Activated CD8-positive, alpha-beta T cell treated with anti-CD3 and anti-CD28 coated beads for 36 hours (primary cell): ENCODE measurements around the gene ELMOD3. TPM values are rescaled to one million over a fixed set of nuclear protein-coding genes. Genes with fewer than 3 reads are reported as not detected.
"Not testable (repeated sequence)": the region's sequence is repeated elsewhere in the genome, so short reads cannot be mapped to it uniquely, and the experiment has no call there.

Source experiments
- ATAC-seq: fragments of 200-7000 bp; cut with Tn5 transposase; one replicate; pipeline ENCODE4 v1.10.0; 2021; ENCODE audit warnings: mild to moderate bottlenecking, moderate library complexity
- CTCF ChIA-PET: fragments of 350-600 bp; sonication (Branson Sonifier 250); formaldehyde crosslinking; loops from one replicate; lab custom pipeline; 2021; ENCODE audit warnings: antibody characterized with exemption; lab: Charles Lee
- POLR2A ChIA-PET: fragments of 350-600 bp; sonication (Branson Sonifier 250); formaldehyde crosslinking; loops from one replicate; lab custom pipeline; 2021; ENCODE audit warnings: antibody characterized with exemption; lab: Charles Lee
- DNase-seq: peaks from one replicate; pipeline ENCODE4 v3.0.0-alpha.2; 2020
- H3K27ac Mint-ChIP-seq: one replicate; pipeline ENCODE4 v1.8.0; 2021; ENCODE audit warnings: mild to moderate bottlenecking, mixed read lengths
- H3K27me3 Mint-ChIP-seq: one replicate; pipeline ENCODE4 v1.8.0; 2021; ENCODE audit warnings: mixed read lengths
- H3K36me3 Mint-ChIP-seq: one replicate; pipeline ENCODE4 v1.8.0; 2021; ENCODE audit warnings: low read depth, mixed read lengths
- H3K4me1 Mint-ChIP-seq: one replicate; pipeline ENCODE4 v1.8.0; 2021; ENCODE audit warnings: low read depth, mixed read lengths
- H3K4me3 Mint-ChIP-seq: one replicate; pipeline ENCODE4 v1.8.0; 2021; ENCODE audit warnings: mild to moderate bottlenecking, moderate library complexity, mixed read lengths
- H3K9me3 Mint-ChIP-seq: one replicate; pipeline ENCODE4 v1.8.0; 2021; ENCODE audit warnings: mixed read lengths
- intact Hi-C: fragments of 100-400 bp; cut with micrococcal nuclease; formaldehyde crosslinking; loops from one replicate; pipeline ENCODE4 v1.10.0; 2022
- total RNA-seq, 2 experiments: library from RNA; stranded (reverse); gene quantifications; one replicate each; pipeline ENCODE4 v1.2.3, GENCODE V29; 2021
- TF ChIP-seq, protein P1 (sequence below): fragments of 200-600 bp; IDR thresholded peaks from one replicate; pipeline ENCODE4 v1.8.0; 2022; ENCODE audit warnings: antibody characterized with exemption, mild to moderate bottlenecking

The ELMOD3 gene
- total RNA-seq, 2 experiments from 2014 or later: 11.8 to 13.0 TPM

DNA sequence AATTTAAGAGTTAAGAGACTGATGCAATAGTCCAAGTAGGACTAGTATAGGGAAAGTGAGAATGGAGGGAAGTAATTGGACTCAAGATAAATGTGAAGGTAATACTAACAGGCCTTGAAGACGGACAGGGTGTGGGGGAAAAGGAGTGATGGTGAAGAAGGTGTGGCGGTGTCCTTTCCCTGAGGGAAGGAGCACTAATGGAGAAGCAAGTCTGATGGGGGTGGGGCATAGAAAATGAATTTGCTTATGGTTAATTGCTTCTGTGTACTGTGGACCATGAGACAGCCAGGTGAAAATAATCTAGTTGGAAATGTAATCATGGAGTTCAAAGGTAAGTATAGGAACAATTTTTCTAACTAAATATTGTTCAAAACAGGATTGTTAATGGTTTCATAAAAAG is 19.6 kb upstream of the ELMOD3 start:
- H3K27ac Mint-ChIP-seq: no peak overlapping the region
- intact Hi-C loops: no loop called here
- POLR2A ChIA-PET: no interaction called here
- DNase-seq (no peak), ATAC-seq (no peak)
- H3K4me1 Mint-ChIP-seq: peaks cover 4% of the 10 kb centered on the region
- TF ChIP-seq, protein P1, sequence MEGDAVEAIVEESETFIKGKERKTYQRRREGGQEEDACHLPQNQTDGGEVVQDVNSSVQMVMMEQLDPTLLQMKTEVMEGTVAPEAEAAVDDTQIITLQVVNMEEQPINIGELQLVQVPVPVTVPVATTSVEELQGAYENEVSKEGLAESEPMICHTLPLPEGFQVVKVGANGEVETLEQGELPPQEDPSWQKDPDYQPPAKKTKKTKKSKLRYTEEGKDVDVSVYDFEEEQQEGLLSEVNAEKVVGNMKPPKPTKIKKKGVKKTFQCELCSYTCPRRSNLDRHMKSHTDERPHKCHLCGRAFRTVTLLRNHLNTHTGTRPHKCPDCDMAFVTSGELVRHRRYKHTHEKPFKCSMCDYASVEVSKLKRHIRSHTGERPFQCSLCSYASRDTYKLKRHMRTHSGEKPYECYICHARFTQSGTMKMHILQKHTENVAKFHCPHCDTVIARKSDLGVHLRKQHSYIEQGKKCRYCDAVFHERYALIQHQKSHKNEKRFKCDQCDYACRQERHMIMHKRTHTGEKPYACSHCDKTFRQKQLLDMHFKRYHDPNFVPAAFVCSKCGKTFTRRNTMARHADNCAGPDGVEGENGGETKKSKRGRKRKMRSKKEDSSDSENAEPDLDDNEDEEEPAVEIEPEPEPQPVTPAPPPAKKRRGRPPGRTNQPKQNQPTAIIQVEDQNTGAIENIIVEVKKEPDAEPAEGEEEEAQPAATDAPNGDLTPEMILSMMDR: no peak
- no peak overlapping the region for H3K4me3 Mint-ChIP-seq
- no peaks in the 10 kb centered on the region for H3K27me3 Mint-ChIP-seq
- H3K36me3 Mint-ChIP-seq: no peaks in the 10 kb centered on the region
- CTCF ChIA-PET: no interaction called here
- no peaks in the 10 kb centered on the region for H3K9me3 Mint-ChIP-seq

DNA sequence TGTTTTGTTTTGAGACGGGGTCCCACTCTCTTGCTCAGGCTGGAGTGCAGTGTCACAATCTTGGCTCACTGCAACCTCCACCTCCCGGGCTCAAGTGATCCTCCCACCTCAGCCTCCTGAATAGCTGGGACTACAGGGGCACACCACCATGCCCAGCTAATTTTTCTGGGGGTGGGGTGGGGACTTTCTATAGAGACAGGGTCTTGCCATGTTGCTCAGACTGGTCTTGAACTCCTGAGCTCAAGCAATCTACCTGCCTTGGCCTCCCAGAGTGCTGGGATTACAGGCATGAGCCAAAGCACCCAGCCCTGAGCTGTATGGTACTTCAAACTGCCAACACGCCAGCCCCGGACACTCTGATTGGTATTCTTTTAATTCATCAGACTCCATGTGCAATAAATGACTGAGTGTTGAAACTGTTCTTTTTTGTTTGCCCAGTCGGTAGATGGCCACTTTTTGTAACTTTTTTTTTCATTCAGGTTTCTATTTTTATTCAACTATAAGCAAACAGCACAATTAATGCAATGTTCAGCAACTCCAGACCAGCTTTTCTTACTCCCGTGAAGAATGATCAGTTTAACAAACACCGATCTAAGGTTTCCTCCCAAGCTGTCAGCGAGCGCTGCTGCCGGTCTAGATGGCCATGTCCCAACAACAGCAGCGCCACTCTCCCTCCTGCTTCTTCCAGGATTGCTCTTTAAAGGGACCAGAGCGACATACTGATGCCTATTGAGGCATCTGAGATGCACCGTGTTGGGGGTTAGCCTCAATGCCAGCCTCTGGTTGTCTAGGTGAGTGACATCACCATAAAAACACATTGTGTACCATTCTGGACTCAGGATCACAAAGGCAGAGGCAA is 14.3 kb upstream of the ELMOD3 start:
- ChIA-PET CTCF (interaction anchor here (0.6 to 1.7 kb wide), 3 partner anchors 12 to 212 kb away, joined by 3 to 4 read pairs (median 3); partner anchors contain the start of gene TGOLN2), POLR2A (interaction anchor here (0.5 to 3.1 kb wide), 5 partner anchors 13 to 76 kb away, joined by 3 to 15 read pairs (median 4); partner anchors contain the start of genes ELMOD3 and TGOLN2)
- Mint-ChIP-seq H3K27ac (no peak overlapping the region), H3K9me3 (no peaks in the 10 kb centered on the region), H3K4me1 (no peaks in the 10 kb centered on the region), H3K4me3 (no peak overlapping the region), H3K27me3 (no peaks in the 10 kb centered on the region), H3K36me3 (peaks cover 6% of the 10 kb centered on the region)
- TF ChIP-seq, protein P1: no peak
- intact Hi-C loops: no loop called here
- DNase-seq (no peak), ATAC-seq (no peak)

DNA sequence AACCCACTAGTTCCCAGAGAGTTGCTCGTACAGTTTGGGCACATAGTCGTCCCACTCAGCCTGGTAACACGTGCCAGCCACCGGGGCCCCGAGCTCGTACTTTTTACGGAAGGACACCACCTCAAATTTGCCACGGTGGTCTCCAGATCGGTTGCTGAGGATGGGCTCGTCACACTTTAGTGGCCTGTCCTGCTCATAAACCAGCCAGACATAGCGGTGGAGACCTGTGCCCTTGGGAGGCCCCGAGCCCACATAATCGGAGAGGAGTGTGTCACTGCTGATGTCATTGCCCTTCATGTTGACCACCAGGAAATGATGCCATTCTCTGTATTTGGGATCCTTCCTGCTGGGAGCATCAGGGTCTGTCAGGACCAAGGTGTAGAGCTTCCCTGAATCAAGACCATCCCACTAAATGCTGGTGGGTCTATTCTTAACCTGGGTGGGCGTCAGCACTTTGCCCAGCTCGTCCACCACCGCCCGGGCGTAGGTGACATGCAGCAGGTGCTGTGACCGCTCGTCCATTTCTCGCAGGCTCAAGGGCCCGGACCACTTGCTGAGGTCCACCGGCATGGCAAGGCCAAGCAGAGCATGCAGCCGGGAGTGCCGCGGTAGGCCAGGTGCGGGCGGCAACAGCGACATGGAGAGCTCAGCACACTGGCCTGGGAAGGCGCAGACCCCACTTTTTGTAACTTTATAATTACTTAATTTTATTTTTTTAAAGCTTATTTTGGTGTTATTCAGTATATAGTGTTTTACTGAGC is 13.1 kb upstream of the ELMOD3 start:
- Mint-ChIP-seq H3K4me1 (no peaks in the 10 kb centered on the region), H3K27ac (no peak overlapping the region), H3K4me3 (no peak overlapping the region), H3K27me3 (no peaks in the 10 kb centered on the region), H3K36me3 (peaks cover 11% of the 10 kb centered on the region), H3K9me3 (no peaks in the 10 kb centered on the region)
- TF ChIP-seq, protein P1: no peak
- ATAC-seq: no peak
- ChIA-PET CTCF (no interaction called here), POLR2A (interaction anchor here (0.9 to 1.1 kb wide), 2 partner anchors 9 to 14 kb away, joined by 3 to 6 read pairs; no protein-coding TSS in a partner anchor)
- DNase-seq: no peak
- intact Hi-C loops: no loop called here

DNA sequence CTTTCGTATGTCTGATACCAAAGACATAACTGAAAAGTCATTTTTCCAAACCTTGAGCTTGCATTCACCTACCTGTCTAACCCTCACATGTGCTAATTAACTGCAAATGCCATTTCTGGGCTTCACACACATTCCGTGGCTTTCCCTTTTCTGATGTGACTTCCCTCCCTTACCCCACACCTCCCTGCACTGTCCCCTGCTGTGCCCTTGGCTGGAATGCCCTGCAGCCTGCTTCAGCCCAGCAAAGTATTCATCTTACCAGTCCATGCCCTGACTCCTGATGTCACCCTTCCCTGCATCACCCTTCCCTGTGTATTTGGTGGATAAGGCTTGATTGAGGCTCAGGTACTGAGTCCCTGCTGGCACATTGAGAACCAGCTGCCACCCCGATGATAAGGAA is 12.4 kb upstream of the ELMOD3 start:
- Mint-ChIP-seq H3K36me3 (peaks cover 13% of the 10 kb centered on the region), H3K27me3 (no peaks in the 10 kb centered on the region), H3K4me3 (no peak overlapping the region), H3K4me1 (no peaks in the 10 kb centered on the region), H3K27ac (no peak overlapping the region), H3K9me3 (no peaks in the 10 kb centered on the region)
- ChIA-PET POLR2A (interaction anchor here (0.9 to 1.1 kb wide), 2 partner anchors 8 to 15 kb away, joined by 3 to 6 read pairs; no protein-coding TSS in a partner anchor), CTCF (no interaction called here)
- intact Hi-C loops: no loop called here
- DNase-seq: no peak
- TF ChIP-seq, protein P1: no peak
- no peak for ATAC-seq

DNA sequence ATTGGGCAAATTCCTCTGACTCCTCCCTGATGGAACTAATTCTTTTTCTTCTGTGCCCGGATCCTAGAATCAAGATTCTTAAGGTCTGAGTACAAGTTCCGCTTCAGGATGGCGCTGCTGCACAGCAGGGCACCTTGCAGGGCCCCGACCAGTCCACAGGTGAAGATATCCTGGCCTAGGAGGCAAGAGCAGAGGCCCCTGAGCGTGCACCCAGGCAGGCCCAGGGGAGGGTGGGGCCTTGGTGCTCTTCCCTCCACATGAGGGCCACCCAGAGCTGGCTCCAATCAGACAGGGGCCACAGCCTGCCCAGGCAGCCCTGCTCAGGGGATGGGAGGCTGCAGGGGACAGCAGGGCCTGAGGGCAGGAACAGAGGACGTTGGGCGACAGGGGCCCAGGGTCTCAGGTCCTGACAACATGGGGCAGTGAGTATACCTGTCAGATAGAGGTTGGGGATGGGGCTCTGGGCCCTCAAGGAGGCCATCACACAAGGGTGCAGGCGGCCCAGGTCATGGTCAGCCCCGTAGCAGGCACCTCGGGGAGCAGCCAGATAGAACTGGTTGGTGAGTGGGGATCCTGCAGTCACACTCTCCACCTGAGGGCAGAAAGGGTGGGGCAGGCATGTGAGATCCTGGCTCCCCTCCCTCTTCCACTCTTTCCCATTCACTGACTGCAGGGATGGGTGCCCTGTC is 11.2 kb upstream of the ELMOD3 start:
- Mint-ChIP-seq H3K36me3 (peaks cover 19% of the 10 kb centered on the region), H3K27ac (peak overlapping the region; percentile 30)
- H3K27me3 Mint-ChIP-seq, H3K4me3 Mint-ChIP-seq, H3K9me3 Mint-ChIP-seq, intact Hi-C loops, DNase-seq, ATAC-seq, H3K4me1 Mint-ChIP-seq, CTCF ChIA-PET, POLR2A ChIA-PET: not testable (repeated sequence)
